GM12864 (cell line): ENCODE results near the gene BARX2.

ENCODE experiments used
- DNase-seq: peaks from one replicate; pipeline ENCODE4 v3.0.0-alpha.2; 2011; ENCODE audit warnings: low read depth
- H3K4me3 ChIP-seq: 2 replicates; pipeline ENCODE4 v1.5.1; 2011; ENCODE audit warnings: mild to moderate bottlenecking, low read depth, low read length, control low read depth
- TF ChIP-seq, protein P1 (sequence below): IDR thresholded peaks from 2 replicates; pipeline ENCODE4 v1.5.1; 2011; ENCODE audit warnings: low read depth, mild to moderate bottlenecking, moderate library complexity, low read length, control low read depth, inconsistent platforms; ENCODE audit errors: missing control alignments

Gene BARX2

DNA sequence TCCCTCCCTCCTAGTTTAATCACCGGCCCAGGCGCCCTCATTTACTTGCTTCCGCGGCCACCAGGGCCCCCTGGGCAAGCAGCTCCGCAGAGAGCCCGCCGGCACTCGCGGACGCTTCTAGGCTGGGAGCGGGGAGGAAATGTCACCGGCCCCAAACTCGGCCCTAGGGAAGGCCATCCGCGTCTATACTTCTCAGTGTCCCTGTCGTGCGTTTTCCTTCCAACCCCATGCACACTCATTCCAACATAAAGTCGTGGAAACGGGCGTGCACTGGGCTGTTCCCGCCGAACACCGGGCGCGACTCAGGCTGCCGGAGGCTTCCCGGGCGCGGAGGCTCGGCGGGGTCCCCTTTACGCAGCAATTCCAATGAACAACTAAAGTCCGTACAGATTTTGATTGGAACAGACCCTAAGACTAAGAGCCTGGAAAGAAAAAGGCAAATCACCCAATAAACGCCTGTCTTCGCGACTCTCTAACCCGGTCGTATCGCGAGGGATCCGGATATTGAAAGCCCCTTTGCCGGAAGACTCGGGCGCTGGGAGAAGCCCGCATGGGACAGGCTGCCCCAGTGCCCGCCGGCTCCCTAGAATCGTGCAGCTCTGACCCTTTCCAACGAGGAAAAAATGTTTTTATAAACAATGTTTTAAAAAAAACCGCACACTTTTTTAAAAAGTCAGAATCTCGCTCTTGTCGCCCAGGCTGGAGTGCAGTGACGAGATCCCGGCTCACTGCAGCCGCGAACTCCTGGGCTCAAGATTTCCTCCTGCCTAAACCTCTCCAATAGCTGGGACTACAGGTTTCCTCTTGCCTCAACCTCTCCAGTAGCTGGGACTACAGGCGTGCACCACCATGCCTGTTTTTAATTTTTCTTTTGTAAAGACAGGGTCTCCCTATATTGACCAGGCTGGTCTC lies 1.3 kb upstream of the BARX2 start:
- no peak overlapping the region for H3K4me3 ChIP-seq
- TF ChIP-seq, protein P1, sequence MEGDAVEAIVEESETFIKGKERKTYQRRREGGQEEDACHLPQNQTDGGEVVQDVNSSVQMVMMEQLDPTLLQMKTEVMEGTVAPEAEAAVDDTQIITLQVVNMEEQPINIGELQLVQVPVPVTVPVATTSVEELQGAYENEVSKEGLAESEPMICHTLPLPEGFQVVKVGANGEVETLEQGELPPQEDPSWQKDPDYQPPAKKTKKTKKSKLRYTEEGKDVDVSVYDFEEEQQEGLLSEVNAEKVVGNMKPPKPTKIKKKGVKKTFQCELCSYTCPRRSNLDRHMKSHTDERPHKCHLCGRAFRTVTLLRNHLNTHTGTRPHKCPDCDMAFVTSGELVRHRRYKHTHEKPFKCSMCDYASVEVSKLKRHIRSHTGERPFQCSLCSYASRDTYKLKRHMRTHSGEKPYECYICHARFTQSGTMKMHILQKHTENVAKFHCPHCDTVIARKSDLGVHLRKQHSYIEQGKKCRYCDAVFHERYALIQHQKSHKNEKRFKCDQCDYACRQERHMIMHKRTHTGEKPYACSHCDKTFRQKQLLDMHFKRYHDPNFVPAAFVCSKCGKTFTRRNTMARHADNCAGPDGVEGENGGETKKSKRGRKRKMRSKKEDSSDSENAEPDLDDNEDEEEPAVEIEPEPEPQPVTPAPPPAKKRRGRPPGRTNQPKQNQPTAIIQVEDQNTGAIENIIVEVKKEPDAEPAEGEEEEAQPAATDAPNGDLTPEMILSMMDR, result no peak
- DNase-seq, result no peak

DNA sequence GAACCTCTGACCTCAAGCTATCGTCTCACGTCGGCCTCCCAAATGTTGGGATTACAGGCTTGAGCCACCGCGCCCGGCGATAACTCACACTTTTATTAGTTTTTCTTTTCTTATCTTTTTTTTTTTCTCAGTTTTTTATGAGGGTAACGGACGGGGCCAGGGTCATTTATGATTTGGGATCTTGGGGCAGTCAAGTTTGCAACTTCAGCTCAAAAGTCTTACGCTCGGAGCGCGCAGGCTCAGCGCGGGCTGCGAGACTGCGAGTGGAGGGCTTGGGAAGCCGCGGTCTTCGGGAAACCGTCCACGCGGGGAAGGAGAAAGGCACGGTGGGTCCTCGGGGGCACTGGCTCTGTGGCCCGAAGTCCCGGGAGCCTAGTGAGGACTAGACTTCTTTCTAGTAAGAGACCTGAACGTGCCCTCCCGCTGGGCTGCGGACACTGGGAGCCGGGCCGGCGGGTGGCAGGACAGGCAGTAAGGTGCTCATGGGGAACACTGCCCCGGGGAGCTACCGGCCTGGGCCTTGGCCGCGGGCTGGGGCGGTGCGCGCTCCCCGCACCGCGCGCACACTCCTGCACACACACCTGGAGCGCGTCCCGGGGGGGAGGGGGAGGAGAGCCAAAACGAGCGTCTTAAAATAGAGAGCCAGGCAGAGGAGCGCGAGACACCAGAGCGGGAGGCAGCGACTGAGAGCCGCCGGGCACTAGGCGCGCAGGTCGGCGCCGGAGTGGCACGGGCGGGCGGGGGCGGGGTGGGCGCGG lies 476 bp upstream of the BARX2 start:
- DNase-seq, result no peak
- no peak overlapping the region for H3K4me3 ChIP-seq

DNA sequence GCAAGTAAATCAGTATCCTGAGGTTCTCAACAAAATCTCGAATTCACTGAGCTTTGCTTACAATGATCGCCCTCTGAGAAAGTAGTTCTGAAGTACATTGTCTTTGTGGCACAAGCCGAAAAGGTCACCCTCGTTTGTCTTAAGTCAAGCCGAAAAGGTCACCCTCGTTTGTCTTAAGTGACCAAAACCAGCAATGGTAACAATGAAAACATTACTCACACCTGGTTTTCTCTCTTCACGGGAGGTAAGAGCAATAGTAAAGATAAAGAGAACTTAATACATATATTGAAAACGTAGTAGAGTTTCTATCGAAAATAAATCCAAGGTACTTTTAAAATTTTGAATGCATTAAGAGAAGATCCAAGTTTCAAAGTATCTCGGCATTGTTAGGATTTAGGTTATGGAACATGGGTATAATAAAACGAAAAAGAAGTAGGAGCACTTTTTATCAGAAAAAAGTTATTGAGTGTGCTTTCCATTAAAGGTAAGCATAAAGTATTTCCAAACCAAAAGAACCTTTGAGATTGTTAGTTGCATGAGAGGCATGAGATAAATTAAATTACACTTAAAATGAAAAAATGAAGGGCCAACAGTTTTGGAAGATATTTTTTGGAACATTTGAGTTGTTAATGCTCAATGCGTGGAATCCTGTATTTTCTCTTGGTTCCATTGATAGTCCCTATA lies 1.2 kb downstream of the BARX2 start:
- DNase-seq, result no peak
- TF ChIP-seq, protein P1, result no peak
- no peak overlapping the region for H3K4me3 ChIP-seq

More for the DNA sequence above, 476 bp upstream of the BARX2 start:
- TF ChIP-seq, protein P1, result no peak

DNA sequence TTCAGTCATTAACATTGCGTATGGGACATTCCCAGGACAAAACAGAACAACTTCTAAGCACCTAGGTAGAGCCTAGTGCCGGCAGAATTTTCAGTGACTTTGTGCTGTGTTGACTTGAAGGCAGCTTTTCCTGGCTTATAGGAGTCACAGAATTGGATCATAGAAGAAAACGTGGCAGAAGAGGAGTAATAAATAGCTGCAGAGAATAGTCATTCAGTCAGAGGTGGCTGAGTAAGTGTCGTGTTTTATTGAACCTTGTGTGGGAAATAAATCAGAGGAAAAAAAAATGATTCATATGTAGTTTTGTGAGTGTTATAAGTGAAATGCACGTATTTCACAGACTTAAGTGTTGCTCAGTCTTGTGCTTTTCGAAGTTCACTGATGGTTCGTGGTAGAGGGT lies 2.1 kb downstream of the BARX2 start:
- no peak overlapping the region for H3K4me3 ChIP-seq
- DNase-seq, result no peak
- TF ChIP-seq, protein P1, result no peak

DNA sequence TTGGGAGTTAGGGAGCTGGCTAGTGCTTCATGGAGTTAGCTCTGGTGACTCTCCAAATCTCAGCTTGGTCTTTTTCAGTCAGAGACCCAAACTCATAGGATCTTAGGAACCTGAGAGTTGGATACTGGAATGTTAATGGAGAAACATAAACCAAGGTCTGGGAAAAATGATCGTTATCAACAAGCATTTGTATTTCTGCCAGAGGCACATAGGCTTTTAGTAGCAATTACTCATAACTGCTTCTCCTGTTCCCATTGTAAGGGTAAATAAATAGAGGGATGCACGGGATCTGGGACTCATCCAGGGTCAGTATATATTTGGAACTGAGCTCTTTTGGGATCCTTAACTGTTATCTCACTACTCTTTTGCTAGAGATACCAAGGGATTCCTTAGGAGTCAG lies 4.8 kb downstream of the BARX2 start:
- no peak for DNase-seq
- TF ChIP-seq, protein P1, result no peak

DNA sequence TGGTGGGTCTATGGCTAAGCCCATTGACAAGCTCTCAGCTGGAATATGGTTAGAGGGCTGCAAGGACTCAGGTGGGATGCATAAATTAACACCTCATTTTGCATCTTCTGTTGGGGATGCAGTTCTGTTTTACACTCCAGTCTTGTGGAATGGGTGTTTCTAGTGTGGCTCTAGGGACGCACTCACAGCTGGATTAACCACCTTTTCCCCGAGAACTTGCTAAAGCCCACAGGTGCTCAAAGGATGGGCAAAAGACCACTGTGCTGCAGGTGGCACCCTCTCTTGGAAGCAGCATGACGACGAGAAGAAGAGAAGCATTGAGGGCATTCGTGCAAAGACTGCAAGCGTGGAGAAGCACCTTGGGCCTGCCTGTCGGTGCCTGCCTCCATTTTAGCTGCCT lies 6.9 kb downstream of the BARX2 start:
- no peak overlapping the region for H3K4me3 ChIP-seq
- no peak for DNase-seq
- TF ChIP-seq, protein P1, result no peak

More for the DNA sequence above, 4.8 kb downstream of the BARX2 start:
- no peak overlapping the region for H3K4me3 ChIP-seq
